Effector CD8-positive, alpha-beta T cell (primary cell): ENCODE data around the gene HAGHL.

Experiments
- DNase-seq: peaks from one replicate; lab custom pipeline; 2025; lab: John Stamatoyannopoulos, UW

The HAGHL gene

GRCh38 chr16:720990-721764, 5.7 kb upstream of the HAGHL start, which contains the start of gene ANTKMT:
TSS of gene ANTKMT (plus strand) at chr16:721146. CDS start at chr16:721275, 129 bp downstream.
- DNase-seq = peak; percentile 51

GRCh38 chr16:721765-722540, 5.0 kb upstream of the HAGHL start:
- no peak for DNase-seq

GRCh38 chr16:722835-723633, 3.9 kb upstream of the HAGHL start:
- no peak for DNase-seq

GRCh38 chr16:723695-724094, 3.2 kb upstream of the HAGHL start:
- no peak for DNase-seq

- no peak for DNase-seq
These were observed 2.5 kb upstream of the HAGHL start for GRCh38 chr16:724188-725040.

GRCh38 chr16:725041-725376, 1.9 kb upstream of the HAGHL start:
- no peak for DNase-seq

GRCh38 chr16:725463-726187, 1.3 kb upstream of the HAGHL start:
- no peak for DNase-seq

GRCh38 chr16:726188-726437, 793 bp upstream of the HAGHL start:
- no peak for DNase-seq

- DNase-seq = no peak
These were observed 528 bp downstream of the HAGHL start for GRCh38 chr16:727291-727977.

- peak; percentile 45 for DNase-seq
These were observed 1.4 kb downstream of the HAGHL start for GRCh38 chr16:728131-728889.

GRCh38 chr16:728890-729744, 2.2 kb downstream of the HAGHL start:
- DNase-seq = no peak

- no peak for DNase-seq
These were observed 3.1 kb downstream of the HAGHL start for GRCh38 chr16:729768-730665.

GRCh38 chr16:730666-731509, 4.0 kb downstream of the HAGHL start:
- no peak for DNase-seq

GRCh38 chr16:732332-732731, 5.4 kb downstream of the HAGHL start:
- DNase-seq = no peak

- no peak for DNase-seq
These were observed 6.0 kb downstream of the HAGHL start for GRCh38 chr16:732936-733335.

GRCh38 chr16:733382-734207, 6.7 kb downstream of the HAGHL start:
- DNase-seq = no peak
